SU-DHL-6 (cell line): Measurements from ENCODE around the gene ARHGEF19.

Source experiments
- CTCF ChIP-seq: fragments of 200-600 bp; sonication (generic); IDR thresholded peaks from one replicate; pipeline ENCODE4 v1.5.1; 2017; ENCODE audit warnings: antibody characterized with exemption, mild to moderate bottlenecking, low read length, moderate library complexity; ENCODE audit not compliant: insufficient read depth, poor library complexity, severe bottlenecking
- EZH2phosphoT487 ChIP-seq: fragments of 200-600 bp; sonication (generic), shearing (Covaris generic); conservative IDR thresholded peaks from 2 replicates; pipeline ENCODE4 v1.6.1; 2018; ENCODE audit warnings: mild to moderate bottlenecking, antibody characterized with exemption, low read length, moderate library complexity, mixed read lengths

- no peak for TF ChIP-seq CTCF
- no peak for TF ChIP-seq EZH2phosphoT487
These were observed 19.2 kb upstream of the ARHGEF19 start for GRCh38 chr1:16231331-16232315.
